Measurements from ENCODE around the gene C12orf76. TPM values are rescaled to one million over a fixed set of nuclear protein-coding genes. Genes with fewer than 3 reads are reported as not detected.

Gene C12orf76
- total and polyA plus RNA-seq, 10 of the 15 experiments (the other 5 are each of a cell fraction or from before 2014, with no cell fraction given) = 3.6 to 20.4 (median 10.7) TPM

DNA sequence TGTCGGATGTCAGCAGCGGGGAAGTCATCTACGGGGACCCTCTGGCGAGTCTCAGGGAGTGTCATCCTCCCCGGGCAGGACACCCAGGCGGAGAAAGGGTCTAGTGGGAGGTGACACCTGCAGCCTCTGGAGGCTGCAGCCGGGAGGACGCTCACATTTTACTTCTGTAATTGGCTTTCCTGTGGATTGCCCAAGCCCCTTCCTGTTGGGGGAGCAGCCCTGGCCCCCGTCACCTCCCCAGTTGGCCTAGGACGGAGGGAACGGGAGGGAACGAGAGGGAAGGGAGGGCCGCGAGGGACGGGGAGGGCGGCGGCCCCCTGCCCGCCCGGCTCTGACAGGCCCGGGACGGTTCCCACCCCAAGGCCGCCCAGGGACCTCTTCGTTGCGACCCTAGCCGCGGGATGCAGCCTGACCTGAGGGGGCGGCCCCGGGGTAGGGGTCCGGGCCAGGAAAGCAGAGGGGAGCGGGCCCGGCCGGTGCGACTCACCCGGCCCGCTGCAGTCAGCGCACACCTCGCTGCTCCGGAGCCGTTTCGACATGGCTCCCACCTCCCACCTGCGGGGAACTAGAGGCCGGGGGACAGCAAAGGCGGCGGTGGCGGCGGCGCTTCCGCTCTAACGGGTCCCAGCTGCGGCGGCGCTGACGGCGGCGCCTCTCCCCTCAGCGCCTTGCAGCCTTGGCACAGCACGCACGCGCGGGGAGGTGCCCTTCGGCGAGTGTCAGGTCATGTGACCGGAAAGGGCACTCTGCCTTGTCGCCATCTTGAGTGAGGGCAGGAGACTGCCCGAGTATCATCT, 52.4 kb downstream of the C12orf76 start, which contains the start of gene GIT2 (continued):
- no peak for TF ChIP-seq ZNF622 (IDR thresholded peaks at IDR 0.05)
- no peak for TF ChIP-seq CBFB (IDR thresholded peaks at IDR 0.05; ENCODE audit: low read depth)
- TF ChIP-seq CHD1 (IDR thresholded peaks at IDR 0.05; ENCODE audit: low read depth, low read length) = peak; percentile 70; the same call in 1 of the 2 replicates
- TF ChIP-seq RFX5 (IDR thresholded peaks at IDR 0.05; ENCODE audit: low read depth, low read length) = no peak
- TF ChIP-seq, protein P1, sequence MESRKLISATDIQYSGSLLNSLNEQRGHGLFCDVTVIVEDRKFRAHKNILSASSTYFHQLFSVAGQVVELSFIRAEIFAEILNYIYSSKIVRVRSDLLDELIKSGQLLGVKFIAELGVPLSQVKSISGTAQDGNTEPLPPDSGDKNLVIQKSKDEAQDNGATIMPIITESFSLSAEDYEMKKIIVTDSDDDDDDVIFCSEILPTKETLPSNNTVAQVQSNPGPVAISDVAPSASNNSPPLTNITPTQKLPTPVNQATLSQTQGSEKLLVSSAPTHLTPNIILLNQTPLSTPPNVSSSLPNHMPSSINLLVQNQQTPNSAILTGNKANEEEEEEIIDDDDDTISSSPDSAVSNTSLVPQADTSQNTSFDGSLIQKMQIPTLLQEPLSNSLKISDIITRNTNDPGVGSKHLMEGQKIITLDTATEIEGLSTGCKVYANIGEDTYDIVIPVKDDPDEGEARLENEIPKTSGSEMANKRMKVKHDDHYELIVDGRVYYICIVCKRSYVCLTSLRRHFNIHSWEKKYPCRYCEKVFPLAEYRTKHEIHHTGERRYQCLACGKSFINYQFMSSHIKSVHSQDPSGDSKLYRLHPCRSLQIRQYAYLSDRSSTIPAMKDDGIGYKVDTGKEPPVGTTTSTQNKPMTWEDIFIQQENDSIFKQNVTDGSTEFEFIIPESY (IDR thresholded peaks at IDR 0.05) = no peak
- TF ChIP-seq, protein P2, sequence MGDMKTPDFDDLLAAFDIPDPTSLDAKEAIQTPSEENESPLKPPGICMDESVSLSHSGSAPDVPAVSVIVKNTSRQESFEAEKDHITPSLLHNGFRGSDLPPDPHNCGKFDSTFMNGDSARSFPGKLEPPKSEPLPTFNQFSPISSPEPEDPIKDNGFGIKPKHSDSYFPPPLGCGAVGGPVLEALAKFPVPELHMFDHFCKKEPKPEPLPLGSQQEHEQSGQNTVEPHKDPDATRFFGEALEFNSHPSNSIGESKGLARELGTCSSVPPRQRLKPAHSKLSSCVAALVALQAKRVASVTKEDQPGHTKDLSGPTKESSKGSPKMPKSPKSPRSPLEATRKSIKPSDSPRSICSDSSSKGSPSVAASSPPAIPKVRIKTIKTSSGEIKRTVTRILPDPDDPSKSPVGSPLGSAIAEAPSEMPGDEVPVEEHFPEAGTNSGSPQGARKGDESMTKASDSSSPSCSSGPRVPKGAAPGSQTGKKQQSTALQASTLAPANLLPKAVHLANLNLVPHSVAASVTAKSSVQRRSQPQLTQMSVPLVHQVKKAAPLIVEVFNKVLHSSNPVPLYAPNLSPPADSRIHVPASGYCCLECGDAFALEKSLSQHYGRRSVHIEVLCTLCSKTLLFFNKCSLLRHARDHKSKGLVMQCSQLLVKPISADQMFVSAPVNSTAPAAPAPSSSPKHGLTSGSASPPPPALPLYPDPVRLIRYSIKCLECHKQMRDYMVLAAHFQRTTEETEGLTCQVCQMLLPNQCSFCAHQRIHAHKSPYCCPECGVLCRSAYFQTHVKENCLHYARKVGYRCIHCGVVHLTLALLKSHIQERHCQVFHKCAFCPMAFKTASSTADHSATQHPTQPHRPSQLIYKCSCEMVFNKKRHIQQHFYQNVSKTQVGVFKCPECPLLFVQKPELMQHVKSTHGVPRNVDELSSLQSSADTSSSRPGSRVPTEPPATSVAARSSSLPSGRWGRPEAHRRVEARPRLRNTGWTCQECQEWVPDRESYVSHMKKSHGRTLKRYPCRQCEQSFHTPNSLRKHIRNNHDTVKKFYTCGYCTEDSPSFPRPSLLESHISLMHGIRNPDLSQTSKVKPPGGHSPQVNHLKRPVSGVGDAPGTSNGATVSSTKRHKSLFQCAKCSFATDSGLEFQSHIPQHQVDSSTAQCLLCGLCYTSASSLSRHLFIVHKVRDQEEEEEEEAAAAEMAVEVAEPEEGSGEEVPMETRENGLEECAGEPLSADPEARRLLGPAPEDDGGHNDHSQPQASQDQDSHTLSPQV (IDR thresholded peaks at IDR 0.05) = no peak
- no peak for TF ChIP-seq MEF2A (IDR thresholded peaks at IDR 0.05; ENCODE audit: insufficient read depth, low read depth, low read length)
- TF ChIP-seq, protein P3, sequence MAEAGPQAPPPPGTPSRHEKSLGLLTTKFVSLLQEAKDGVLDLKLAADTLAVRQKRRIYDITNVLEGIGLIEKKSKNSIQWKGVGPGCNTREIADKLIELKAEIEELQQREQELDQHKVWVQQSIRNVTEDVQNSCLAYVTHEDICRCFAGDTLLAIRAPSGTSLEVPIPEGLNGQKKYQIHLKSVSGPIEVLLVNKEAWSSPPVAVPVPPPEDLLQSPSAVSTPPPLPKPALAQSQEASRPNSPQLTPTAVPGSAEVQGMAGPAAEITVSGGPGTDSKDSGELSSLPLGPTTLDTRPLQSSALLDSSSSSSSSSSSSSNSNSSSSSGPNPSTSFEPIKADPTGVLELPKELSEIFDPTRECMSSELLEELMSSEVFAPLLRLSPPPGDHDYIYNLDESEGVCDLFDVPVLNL (IDR thresholded peaks at IDR 0.05; ENCODE audit: low read depth, low read length) = no peak
- no peak for TF ChIP-seq IRF4 (IDR thresholded peaks at IDR 0.05; ENCODE audit: low read depth, low read length)
- TF ChIP-seq POU2F2 (IDR thresholded peaks at IDR 0.05; ENCODE audit: borderline replicate concordance, low read depth, low read length) = peak; percentile 68; the same call in 1 of the 3 replicates
- TF ChIP-seq, protein P4, sequence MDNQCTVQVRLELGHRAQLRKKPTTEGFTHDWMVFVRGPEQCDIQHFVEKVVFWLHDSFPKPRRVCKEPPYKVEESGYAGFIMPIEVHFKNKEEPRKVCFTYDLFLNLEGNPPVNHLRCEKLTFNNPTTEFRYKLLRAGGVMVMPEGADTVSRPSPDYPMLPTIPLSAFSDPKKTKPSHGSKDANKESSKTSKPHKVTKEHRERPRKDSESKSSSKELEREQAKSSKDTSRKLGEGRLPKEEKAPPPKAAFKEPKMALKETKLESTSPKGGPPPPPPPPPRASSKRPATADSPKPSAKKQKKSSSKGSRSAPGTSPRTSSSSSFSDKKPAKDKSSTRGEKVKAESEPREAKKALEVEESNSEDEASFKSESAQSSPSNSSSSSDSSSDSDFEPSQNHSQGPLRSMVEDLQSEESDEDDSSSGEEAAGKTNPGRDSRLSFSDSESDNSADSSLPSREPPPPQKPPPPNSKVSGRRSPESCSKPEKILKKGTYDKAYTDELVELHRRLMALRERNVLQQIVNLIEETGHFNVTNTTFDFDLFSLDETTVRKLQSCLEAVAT (IDR thresholded peaks at IDR 0.05) = no peak
- TF ChIP-seq, protein P5, sequence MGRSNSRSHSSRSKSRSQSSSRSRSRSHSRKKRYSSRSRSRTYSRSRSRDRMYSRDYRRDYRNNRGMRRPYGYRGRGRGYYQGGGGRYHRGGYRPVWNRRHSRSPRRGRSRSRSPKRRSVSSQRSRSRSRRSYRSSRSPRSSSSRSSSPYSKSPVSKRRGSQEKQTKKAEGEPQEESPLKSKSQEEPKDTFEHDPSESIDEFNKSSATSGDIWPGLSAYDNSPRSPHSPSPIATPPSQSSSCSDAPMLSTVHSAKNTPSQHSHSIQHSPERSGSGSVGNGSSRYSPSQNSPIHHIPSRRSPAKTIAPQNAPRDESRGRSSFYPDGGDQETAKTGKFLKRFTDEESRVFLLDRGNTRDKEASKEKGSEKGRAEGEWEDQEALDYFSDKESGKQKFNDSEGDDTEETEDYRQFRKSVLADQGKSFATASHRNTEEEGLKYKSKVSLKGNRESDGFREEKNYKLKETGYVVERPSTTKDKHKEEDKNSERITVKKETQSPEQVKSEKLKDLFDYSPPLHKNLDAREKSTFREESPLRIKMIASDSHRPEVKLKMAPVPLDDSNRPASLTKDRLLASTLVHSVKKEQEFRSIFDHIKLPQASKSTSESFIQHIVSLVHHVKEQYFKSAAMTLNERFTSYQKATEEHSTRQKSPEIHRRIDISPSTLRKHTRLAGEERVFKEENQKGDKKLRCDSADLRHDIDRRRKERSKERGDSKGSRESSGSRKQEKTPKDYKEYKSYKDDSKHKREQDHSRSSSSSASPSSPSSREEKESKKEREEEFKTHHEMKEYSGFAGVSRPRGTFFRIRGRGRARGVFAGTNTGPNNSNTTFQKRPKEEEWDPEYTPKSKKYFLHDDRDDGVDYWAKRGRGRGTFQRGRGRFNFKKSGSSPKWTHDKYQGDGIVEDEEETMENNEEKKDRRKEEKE (IDR thresholded peaks at IDR 0.05) = no peak
- peak; percentile 16; the same call in 1 of the 2 replicates for TF ChIP-seq CREM (IDR thresholded peaks at IDR 0.05; ENCODE audit: low read depth)
- 0 out of 2 replicates have a peak, but pooled peaks have one; percentile 6 for TF ChIP-seq BCL11A (IDR thresholded peaks at IDR 0.05; ENCODE audit: low read depth, low read length)
- TF ChIP-seq SMAD5 (IDR thresholded peaks at IDR 0.05; ENCODE audit: low read depth) = 0 out of 2 replicates have a peak, but pooled peaks have one; percentile 40
- TF ChIP-seq POLR2AphosphoS5 (IDR thresholded peaks at IDR 0.05; ENCODE audit: low read length) = peak; percentile 81
- no peak for TF ChIP-seq NFXL1 (IDR thresholded peaks at IDR 0.05; ENCODE audit: borderline replicate concordance)

Data from GM12878 (cell line).